Panc1 (cell line): ENCODE measurements around the gene ARSG. TPM values are rescaled to one million over a fixed set of nuclear protein-coding genes. Genes with fewer than 3 reads are reported as not detected.

Experiments used
- ATAC-seq: fragments of 200-7000 bp; cut with Tn5 transposase; 2 replicates; pipeline ENCODE4 v1.9.1; 2020; ENCODE audit warnings: mild to moderate bottlenecking, moderate library complexity
- BruUV-seq: library from RNA; stranded (reverse); fragments of 400-500 nt; replicated peaks from 2 replicates; lab custom pipeline; 2021; lab: Mats Ljungman, UMichigan
- CTCF ChIA-PET: fragments of 300-600 bp; sonication (Branson Sonifier 250); formaldehyde crosslinking; loops from one replicate; lab custom pipeline; 2022; ENCODE audit warnings: antibody characterized with exemption; lab: Charles Lee
- POLR2A ChIA-PET: fragments of 300-600 bp; sonication (Branson Sonifier 250); formaldehyde crosslinking; loops from one replicate; lab custom pipeline; 2022; ENCODE audit warnings: antibody characterized with exemption; lab: Charles Lee
- DNase-seq: peaks from one replicate; pipeline ENCODE4 v3.0.0-alpha.2; 2010; ENCODE audit warnings: low read depth, low spot score
- H3K27ac ChIP-seq: 2 replicates; pipeline ENCODE4 v1.5.1; 2011; ENCODE audit warnings: mild to moderate bottlenecking, low read length, inconsistent platforms
- H3K27me3 ChIP-seq: fragments of 200-500 bp; sonication (Bioruptor generic); 2 replicates; pipeline ENCODE4 v1.6.0; 2014; ENCODE audit warnings: low read length, inconsistent platforms; ENCODE audit not compliant: control insufficient read depth, insufficient read depth
- H3K36me3 ChIP-seq: fragments of 200-500 bp; sonication (Bioruptor generic); 2 replicates; pipeline ENCODE4 v1.5.1; 2014; ENCODE audit warnings: inconsistent platforms, mild to moderate bottlenecking, low read length, moderate library complexity; ENCODE audit not compliant: control insufficient read depth, insufficient read depth
- H3K4me1 ChIP-seq: 2 replicates; pipeline ENCODE4 v1.5.1; 2011; ENCODE audit warnings: inconsistent platforms, mild to moderate bottlenecking, low read length, moderate library complexity; ENCODE audit not compliant: control insufficient read depth, insufficient read depth
- H3K4me3 ChIP-seq, 2 experiments: 2 replicates each; pipeline ENCODE4 v1.5.1; 2011 to 2012; ENCODE audit warnings: low read depth in 2 of 2, low read length in 2 of 2, mild to moderate bottlenecking in 2 of 2, inconsistent platforms in 1 of 2, moderate library complexity in 1 of 2
- H3K9me3 ChIP-seq: fragments of 200-500 bp; sonication (Bioruptor generic); 2 replicates; pipeline ENCODE4 v1.5.1; 2014; ENCODE audit warnings: low read depth, mild to moderate bottlenecking, inconsistent platforms, low read length, moderate library complexity; ENCODE audit not compliant: control insufficient read depth, insufficient read depth
- CTCF ChIP-seq: fragments of 450-650 bp; IDR thresholded peaks from 2 replicates; pipeline ENCODE4 v1.5.1; 2017; ENCODE audit warnings: mild to moderate bottlenecking
- POLR2AphosphoS5 ChIP-seq: IDR thresholded peaks from 2 replicates; pipeline ENCODE4 v1.6.1; 2012; ENCODE audit warnings: mild to moderate bottlenecking, low read depth, low read length, moderate library complexity
- REST ChIP-seq, 2 experiments: IDR thresholded peaks; 2 replicates each; pipeline ENCODE4 v1.6.1; 2011 to 2012; ENCODE audit warnings: low read depth in 2 of 2, control low read depth in 1 of 2, low read length in 1 of 2, mild to moderate bottlenecking in 1 of 2, moderate library complexity in 1 of 2; ENCODE audit not compliant: insufficient read depth in 1 of 2
- SIN3A ChIP-seq: IDR thresholded peaks from 2 replicates; pipeline ENCODE4 v1.6.1; 2012; ENCODE audit warnings: low read depth, mild to moderate bottlenecking, low read length, moderate library complexity, borderline replicate concordance; ENCODE audit not compliant: insufficient read depth
- TCF7L2 ChIP-seq: IDR thresholded peaks from 2 replicates; pipeline ENCODE4 v1.6.1; 2011; ENCODE audit warnings: mild to moderate bottlenecking, low read depth, low read length, inconsistent platforms
- in situ Hi-C: cut with HindIII; loops from 2 replicates; pipeline ENCODE4 v1.10.0; 2016; ENCODE audit warnings: low sequenced_read_pairs, low pct_unique_long_range_greater_than_20kb
- intact Hi-C: fragments of 100-400 bp; cut with micrococcal nuclease; formaldehyde crosslinking; loops from one replicate; pipeline ENCODE4 v1.10.0; 2022; ENCODE audit not compliant: unreplicated experiment
- total RNA-seq: library from RNA; stranded (reverse); gene quantifications from one replicate; pipeline ENCODE4 v1.2.1, GENCODE V29; 2021; ENCODE audit not compliant: unreplicated experiment

Gene ARSG
- total RNA-seq, 1 experiment from 2014 or later = 2.3 TPM

GRCh38 chr17:68315930-68316329, 24.6 kb downstream of the ARSG start:
- H3K27me3 ChIP-seq = no peaks in the 10 kb centered on the region
- H3K9me3 ChIP-seq = no peaks in the 10 kb centered on the region
- no peak overlapping the region for H3K4me3 ChIP-seq
- DNase-seq (no peak), ATAC-seq (no peak)
- in situ Hi-C loops = no loop called here
- intact Hi-C loops = no loop called here
- BruUV-seq = no TSS peak
- ChIA-PET CTCF (no interaction called here), POLR2A (no interaction called here)
- H3K27ac ChIP-seq = no peak overlapping the region
- no peaks in the 10 kb centered on the region for H3K4me1 ChIP-seq
- no peaks in the 10 kb centered on the region for H3K36me3 ChIP-seq
- TF ChIP-seq TCF7L2 (no peak), POLR2AphosphoS5 (no peak), SIN3A (no peak), REST (IDR thresholded peaks at IDR 0.05; ENCODE audit: insufficient read depth in 1 of 2, low read depth in 2 of 2, low read length in 1 of 2) (no peak), CTCF (no peak)

- no peak overlapping the region for H3K27ac ChIP-seq
- DNase-seq (no peak), ATAC-seq (no peak)
- H3K9me3 ChIP-seq = no peaks in the 10 kb centered on the region
- no TSS peak for BruUV-seq
- no peak overlapping the region for H3K4me3 ChIP-seq
- ChIA-PET CTCF (no interaction called here), POLR2A (no interaction called here)
- no peaks in the 10 kb centered on the region for H3K27me3 ChIP-seq
- in situ Hi-C loops (no loop called here), intact Hi-C loops (no loop called here)
- no peaks in the 10 kb centered on the region for H3K4me1 ChIP-seq
- TF ChIP-seq SIN3A (no peak), REST (IDR thresholded peaks at IDR 0.05; ENCODE audit: insufficient read depth in 1 of 2, low read depth in 2 of 2, low read length in 1 of 2) (no peak), TCF7L2 (no peak), CTCF (no peak), POLR2AphosphoS5 (no peak)
- no peaks in the 10 kb centered on the region for H3K36me3 ChIP-seq
These were observed 26.2 kb downstream of the ARSG start for GRCh38 chr17:68317458-68317857.
